CD8-positive, alpha-beta memory T cell (primary cell): Measurements from ENCODE around the gene GPR62. TPM values are rescaled to one million over a fixed set of nuclear protein-coding genes. Genes with fewer than 3 reads are reported as not detected.

Source experiments
- polyA plus RNA-seq: library from polyadenylated mRNA; unstranded; fragments of 300-500 nt; fragmentation: Illumina TruSeq; gene quantifications from one replicate; pipeline ENCODE4 v1.2.3, GENCODE V29; 2021
- total RNA-seq, 2 experiments: library from RNA; stranded (reverse); gene quantifications; one replicate each; pipeline ENCODE4 v1.2.3, GENCODE V29; 2021

The GPR62 gene
- total and polyA plus RNA-seq, 3 experiments from 2014 or later = not detected

Other genes starting within 250 kb of the GPR62 start
- under 1 TPM; 0.59 to 0.62 TPM for gene GRM2, start 248.3 kb upstream of the GPR62 start, total RNA-seq
- gene GRM2, start 248.3 kb upstream of the GPR62 start, polyA plus RNA-seq = 0.10 TPM
- not detected for gene IQCF6, start 176.1 kb upstream of the GPR62 start, total RNA-seq
- gene IQCF6, start 176.1 kb upstream of the GPR62 start, polyA plus RNA-seq = not detected
- gene IQCF2, start 93.8 kb upstream of the GPR62 start, total RNA-seq = not detected
- gene IQCF2, start 93.8 kb upstream of the GPR62 start, polyA plus RNA-seq = not detected
- gene IQCF5, start 79.8 kb upstream of the GPR62 start, total RNA-seq = not detected
- gene IQCF5, start 79.8 kb upstream of the GPR62 start, polyA plus RNA-seq = not detected
- gene IQCF1, start 52.0 kb upstream of the GPR62 start, total RNA-seq = not detected
- not detected for gene IQCF1, start 52.0 kb upstream of the GPR62 start, polyA plus RNA-seq
- 10 to 100 TPM; 82.7 to 87.0 TPM for gene RRP9, start 13.5 kb upstream of the GPR62 start, total RNA-seq
- 25.3 TPM for gene RRP9, start 13.5 kb upstream of the GPR62 start, polyA plus RNA-seq
- 10 to 100 TPM in 1 of 2 experiments, 1 to 10 TPM in 1; 9.5 to 11.5 TPM for gene PARP3, start 13.0 kb upstream of the GPR62 start, total RNA-seq
- gene PARP3, start 13.0 kb upstream of the GPR62 start, polyA plus RNA-seq = 5.9 TPM
- gene PCBP4, start 12.1 kb downstream of the GPR62 start, total RNA-seq = 10 to 100 TPM in 1 of 2 experiments, 1 to 10 TPM in 1; 9.7 to 12.5 TPM
- gene PCBP4, start 12.1 kb downstream of the GPR62 start, polyA plus RNA-seq = 12.5 TPM
- gene ABHD14B, start 18.7 kb downstream of the GPR62 start, total RNA-seq = 10 to 100 TPM; 56.1 to 56.7 TPM
- 97.2 TPM for gene ABHD14B, start 18.7 kb downstream of the GPR62 start, polyA plus RNA-seq
- 10 to 100 TPM; 14.4 to 16.0 TPM for gene ABHD14A, start 19.7 kb downstream of the GPR62 start, total RNA-seq
- gene ABHD14A, start 19.7 kb downstream of the GPR62 start, polyA plus RNA-seq = 117 TPM
- gene ACY1, start 28.2 kb downstream of the GPR62 start, total RNA-seq = 10 to 100 TPM; 46.1 to 49.0 TPM
- 13.8 TPM for gene ACY1, start 28.2 kb downstream of the GPR62 start, polyA plus RNA-seq
- 1,000 to 10,000 TPM; 1,367 to 1,382 TPM for gene RPL29, start 40.5 kb downstream of the GPR62 start, total RNA-seq
- 1,261 TPM for gene RPL29, start 40.5 kb downstream of the GPR62 start, polyA plus RNA-seq
- 10 to 100 TPM; 26.3 to 27.2 TPM for gene DUSP7, start 101.2 kb downstream of the GPR62 start, total RNA-seq
- gene DUSP7, start 101.2 kb downstream of the GPR62 start, polyA plus RNA-seq = 7.2 TPM
- gene POC1A, start 199.0 kb downstream of the GPR62 start, total RNA-seq = 10 to 100 TPM; 22.6 to 22.7 TPM
- gene POC1A, start 199.0 kb downstream of the GPR62 start, polyA plus RNA-seq = 1.5 TPM
- gene ALAS1, start 242.8 kb downstream of the GPR62 start, total RNA-seq = 10 to 100 TPM; 72.2 to 73.0 TPM
- 32.9 TPM for gene ALAS1, start 242.8 kb downstream of the GPR62 start, polyA plus RNA-seq